HG03565 (cell line): ENCODE data around the gene LRP8.

Experiments used
- ATAC-seq: cut with Tn5 transposase; IDR thresholded peaks from one replicate; pipeline ENCODE4 v1.9.1; 2021; ENCODE audit warnings: mild to moderate bottlenecking, moderate library complexity; ENCODE audit not compliant: unreplicated experiment

The LRP8 gene

DNA sequence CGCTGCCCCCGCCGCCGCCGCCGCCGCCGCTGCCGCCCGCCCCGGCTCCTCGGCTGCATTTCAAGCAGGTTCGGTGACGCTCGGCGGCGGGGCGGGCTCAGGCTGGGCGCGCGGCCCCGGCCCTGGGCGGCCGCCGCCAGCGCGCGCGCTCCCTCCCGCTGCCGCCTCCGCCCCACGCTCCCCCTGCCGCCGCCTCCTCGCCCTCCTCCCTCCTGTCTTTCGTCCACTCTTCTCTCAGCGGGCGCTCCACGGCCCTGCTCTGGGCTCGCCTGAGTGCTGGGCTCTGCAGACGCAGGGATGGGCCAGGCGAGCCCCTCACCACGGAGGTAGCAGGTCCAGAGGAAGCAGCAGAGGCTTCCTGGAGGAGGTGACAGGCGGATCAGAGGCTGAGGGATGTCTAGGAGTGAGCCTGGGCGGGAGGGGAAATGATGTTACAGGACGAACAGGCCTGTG, at the start of gene LRP8:
Gene LRP8 (minus strand): TSS at position 62 of the 453 bp plus-strand sequence. CDS start 158 bp downstream, outside the sequence.
- ATAC-seq = no peak

DNA sequence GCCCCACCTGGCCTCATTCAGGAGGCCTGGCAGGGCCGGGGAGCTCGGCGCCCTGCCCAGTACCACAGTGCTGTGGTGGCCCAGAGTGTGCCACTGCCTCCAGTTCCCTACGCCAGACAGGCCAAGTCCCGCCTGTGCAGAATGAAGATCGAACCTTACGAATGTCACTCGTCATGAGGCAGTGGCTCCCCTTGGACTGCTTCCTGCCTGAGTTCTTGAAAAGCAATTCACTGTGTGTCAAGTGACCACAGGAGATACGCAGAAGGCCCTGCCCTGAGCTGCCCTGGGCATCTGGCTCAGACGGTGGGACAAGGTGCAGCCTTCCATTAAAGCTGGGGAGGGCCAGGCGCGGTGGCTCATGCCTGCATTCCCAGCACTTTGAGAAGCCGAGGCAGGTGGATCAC, 49.6 kb upstream of the LRP8 start:
- ATAC-seq = no peak

DNA sequence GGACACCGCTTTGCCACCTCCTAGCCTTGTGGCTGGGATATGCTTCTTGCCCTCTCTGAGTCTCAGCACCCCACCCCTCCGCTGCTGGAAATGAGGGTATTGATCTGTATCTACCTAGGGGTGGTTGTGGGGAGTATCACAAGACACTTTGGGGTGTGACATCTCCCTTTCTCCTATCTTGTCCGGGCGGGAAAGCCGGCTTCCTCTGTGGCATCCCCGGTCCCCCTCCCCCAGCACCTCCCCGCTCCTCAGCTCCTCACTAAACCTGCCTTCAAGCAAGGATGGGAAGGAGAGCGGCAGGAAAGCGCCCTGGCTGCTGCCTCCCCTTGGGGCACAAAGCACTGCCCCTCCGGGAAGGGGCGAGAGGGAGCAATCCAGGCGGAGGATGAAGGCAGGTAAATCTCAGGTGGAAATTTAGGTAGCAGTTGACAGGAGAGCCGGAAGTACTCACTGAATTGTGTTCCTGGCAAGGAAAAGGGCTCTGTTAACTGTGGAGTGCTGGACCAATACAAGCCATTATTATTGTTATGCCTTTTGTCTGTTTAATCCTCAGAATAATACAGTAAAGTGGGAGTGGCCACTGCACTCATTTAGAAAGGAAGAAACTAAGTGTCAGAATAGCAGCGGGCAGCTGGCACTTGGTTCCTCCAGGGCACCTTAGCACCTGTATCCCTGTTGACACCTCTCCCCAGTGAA, 49.0 kb upstream of the LRP8 start:
- ATAC-seq = no peak

DNA sequence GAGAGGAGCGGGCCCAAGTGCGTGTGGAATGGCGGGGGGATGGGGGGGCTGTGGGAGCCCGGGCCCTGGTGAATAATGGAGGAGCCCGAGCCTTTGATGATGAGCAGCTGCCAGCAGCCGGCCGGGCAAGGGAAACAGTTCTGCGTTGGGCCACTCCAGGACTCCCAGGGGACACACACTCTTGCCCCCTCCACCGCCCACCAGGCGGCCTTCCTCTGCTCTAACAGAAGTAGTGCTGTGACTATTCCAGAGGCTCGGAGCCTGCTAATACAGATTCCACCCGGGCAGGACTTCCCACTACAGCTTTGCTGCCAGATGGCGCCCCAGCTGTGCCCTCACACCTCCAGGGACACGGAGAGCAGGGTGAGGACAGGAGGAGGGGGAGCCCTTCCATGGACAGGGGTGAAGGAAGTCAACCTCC, 48.2 kb upstream of the LRP8 start:
- no peak for ATAC-seq

DNA sequence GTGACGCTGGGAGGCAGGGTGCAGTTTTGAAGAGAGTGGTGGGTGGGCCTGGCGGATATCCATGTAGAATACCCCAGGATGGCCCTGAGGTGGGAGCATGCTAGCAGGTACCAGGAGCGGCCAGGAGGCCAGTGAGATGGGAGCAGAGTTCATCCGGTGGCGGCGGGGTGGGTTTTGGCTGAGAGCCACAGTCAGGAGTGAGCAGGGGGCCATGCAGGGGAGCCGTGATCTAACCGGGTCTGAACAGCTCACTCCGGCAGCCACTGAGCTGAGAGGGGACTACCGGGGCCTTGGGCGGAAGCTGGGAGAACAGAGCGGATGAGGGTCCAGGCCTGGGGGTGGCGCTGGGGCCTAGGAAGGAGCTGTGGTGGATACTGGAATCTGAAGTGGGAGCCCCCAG, 47.6 kb upstream of the LRP8 start:
- ATAC-seq = no peak

DNA sequence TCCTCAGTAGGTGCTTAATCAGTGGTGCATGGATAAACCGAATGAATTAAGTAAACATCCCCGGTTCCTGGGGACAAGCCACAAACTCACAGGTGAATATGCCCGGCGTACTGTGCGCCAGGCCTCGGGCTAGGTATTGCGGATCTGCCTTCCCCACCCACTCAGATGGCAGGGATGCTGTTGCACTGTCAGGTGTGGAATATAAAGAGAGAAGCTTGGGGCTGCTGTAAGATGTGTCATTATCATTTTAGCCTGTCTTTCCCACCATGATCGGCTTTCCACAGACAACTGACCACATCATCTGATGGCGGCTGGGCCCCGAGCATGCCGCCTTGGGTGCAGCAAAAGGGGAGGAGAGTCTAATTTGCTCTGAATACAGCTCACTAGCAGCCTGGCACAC, 45.4 kb upstream of the LRP8 start:
- ATAC-seq = no peak

DNA sequence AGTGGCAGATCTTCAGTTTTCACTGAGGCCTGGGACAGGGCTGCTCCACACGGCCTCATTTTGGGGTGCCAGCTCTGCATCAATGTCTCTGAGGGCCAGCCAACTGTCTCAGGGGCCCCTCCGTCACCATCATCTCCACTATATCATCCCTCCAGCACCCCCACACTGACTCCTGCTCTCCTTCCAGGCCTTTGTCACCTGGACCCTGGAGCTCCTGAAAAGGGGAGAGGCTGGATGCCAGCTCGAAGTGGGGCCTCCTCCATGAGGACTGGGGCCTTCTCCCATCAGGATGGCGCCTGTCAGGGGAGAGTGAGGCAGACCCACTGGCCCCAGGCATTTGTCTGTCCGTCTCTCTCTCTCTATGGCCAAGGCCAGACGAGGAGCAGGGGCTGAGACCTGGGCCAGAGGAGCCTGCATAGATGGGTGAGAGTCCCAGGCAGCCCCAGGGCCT, 44.7 kb upstream of the LRP8 start:
- no peak for ATAC-seq

DNA sequence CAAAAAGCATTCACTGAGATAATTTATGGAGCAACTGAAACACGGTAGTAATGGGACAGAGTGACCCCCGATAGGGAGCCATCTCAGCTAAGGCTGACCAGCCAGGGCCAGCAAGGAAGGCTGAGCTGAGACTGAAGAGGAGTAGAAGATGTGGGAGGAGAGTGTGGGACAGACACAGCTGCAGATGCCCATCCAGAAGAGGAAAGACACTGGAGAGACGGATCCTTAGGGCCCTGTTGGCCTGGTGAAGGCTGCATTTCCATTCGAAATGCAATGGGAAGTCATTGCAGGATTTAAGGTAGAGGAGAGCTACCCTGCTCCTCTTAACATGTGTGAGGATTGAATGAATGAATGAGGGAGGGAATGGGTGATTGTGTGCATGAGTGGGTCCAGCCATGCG, 44.0 kb upstream of the LRP8 start:
- ATAC-seq = no peak

DNA sequence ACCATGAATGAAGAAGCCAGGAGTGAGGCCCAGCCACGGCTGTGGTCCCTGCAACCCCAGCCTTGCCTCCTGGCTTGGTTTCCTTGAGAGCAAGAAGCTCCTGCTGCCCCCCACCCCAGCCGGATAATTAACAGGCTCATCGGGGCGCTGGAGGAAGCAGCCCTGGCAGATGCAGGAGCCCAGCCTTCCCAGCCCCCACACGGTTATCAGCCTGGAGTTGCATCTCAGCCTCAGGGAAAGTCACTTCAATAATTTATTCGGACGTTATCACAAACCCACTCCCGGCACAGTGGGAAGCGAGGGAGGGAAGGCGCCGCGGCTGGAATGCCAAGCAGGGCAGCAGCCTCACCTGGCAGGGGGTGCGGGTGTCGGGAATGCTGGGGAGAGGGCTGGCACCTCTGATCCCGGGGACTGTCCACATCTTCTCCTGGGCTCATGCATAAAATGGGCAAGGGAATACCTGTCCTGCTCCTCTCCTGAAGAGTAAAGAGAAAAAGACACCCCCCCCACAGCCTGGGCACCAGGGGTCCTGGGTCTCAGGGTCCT, 43.3 kb upstream of the LRP8 start:
- ATAC-seq = no peak

DNA sequence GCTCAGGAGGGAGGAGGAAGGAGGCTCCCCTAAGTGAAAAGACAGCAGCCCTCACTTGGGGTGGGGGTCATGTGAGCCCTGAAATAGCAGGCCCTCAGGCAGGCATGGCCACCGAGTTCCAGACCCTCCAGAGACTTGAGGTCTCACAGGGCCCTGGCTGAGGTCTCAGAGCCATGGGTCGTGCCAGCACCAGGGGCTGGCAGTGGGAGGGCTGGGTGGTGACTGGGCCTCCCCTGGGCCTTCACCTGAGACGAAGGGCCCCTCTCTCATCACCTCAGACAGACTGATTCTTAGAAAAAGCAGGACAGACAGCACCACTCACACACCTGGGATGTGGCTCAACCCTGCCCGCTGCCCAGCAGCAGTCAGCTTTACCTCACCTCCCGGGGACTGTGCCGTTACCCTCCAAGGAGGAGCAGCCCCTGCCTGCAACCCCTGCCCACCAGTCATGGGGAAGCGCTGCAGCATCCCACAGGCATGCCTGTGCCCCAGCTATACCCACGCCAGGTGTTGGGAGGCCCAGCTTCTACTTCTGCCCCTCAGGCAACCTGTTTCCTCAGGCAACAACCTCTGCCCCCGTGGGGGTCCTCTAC, 42.6 kb upstream of the LRP8 start:
- ATAC-seq = no peak

DNA sequence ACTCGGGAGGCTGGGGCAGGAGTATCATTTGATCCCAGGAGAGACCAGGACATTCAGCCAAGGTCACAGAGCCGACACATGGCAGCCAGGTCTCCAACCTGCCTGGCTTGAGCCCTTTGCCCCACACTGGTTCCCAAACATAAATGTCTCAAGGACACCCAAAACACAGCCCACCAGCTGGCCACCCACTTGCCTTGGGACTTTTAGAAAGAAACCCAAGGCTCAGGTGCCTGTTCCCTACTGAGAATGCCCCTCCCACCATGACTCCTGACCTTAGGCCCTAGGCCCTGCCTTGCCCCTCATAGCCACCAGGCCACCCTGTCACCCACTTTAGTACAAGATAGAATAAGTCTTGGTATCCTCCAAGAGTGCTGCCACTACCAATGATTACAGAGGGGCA, 41.9 kb upstream of the LRP8 start:
- no peak for ATAC-seq

DNA sequence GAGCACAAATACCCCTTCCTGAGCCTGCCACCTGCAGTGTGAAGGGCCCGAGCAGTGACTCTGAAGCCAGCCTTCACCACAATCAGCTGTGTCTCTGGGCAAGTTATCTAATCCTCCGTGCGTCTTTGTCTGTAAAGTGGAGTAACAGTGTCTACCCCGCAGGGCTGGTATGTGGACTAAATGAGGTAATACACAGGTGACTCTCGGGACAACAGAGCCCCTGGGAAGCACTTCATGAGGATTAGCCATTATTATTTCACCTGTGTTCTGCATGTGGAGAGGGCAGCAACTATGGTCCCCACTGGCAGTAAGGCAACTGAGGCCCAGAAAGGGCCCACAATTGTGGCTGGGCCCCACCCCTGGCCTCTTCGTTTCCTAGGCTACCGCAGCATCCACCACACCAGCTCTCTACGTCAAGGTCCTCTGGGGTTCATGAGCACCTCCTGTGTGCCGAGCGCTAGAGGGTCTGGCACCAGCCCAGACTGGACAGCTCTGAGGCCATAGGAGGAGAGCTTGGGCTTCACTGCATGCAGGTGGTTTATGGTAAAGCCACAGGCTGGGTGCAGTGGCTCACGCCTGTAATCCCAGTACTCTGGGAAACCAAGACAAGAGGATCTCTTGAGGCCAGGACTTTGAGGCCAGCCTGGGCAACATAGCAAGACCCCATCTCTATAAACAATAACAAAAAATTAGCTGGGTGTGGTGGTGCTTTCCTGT, 41.3 kb upstream of the LRP8 start:
- ATAC-seq = no peak

DNA sequence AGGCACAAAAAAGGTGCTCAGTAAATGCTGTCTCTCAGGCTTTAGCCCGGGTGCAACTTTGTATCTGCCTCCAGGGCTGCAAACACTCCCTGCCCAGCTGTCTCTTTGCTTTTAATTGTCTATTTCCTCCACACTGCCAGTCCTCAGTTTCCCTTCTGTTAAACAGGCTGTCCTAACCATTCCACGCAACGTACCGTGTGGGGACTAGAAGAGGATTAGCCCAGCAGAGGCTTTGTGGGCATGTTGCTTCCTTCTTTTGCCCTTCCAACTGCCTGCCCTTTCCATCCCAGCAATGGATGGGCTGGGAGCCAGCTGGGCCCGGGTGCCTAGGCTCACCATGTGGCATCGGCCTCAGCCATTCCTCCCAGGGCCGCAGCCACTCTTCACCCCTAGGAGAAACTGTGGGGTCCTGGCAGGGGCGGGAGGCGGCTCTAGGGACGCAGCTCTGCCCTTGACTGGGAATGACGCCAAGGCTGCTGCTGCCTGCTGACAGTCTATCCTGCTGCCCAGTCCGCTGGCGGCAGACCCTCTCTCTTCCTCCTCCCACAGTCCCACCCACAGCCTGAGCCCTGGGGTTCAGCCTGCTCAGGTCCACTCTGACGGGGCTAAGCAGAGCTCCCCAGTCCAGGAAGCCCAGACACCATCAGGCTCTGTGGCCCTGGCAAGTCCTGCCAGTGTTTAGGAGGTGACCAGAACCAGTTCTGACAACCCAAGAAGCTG, 40.6 kb upstream of the LRP8 start:
- no peak for ATAC-seq

DNA sequence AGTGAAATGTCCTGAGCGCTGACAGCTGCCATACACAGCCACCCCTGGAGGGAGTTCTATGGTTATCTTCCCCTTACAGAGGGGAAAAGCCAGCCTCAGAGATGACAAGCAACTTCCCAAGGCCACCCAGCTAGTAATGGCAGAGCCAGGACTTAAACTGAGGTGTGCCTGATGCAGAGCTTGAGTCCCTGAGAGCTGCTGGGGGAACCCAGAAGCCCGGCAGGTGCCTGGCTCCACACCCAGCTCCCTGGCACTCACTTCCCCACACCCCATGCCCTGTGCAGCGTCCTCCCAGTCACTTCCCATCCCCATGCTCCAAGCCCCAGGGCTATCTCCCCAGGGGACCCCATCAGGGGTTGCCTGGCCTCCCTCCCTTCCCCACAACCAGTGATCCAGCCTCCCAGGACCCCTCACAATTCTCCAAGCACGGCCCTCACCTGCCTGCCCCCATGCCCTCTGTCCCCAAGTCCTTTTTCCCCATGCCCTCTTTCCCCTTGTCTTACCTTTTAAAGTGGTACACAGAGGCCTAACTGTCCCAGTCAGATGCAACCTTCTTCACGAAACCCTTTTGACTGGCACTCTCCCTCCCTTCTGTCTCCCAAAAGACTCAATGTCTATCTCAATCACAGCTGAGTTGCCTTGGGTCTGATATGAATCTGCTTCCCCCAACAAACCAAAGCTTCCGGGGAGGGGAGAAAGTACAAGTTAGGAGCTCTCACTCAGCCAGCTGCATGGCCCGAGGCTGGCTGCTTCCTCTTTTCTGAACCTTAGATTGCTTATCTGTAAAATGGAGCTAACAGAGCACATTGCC, 39.8 kb upstream of the LRP8 start:
- ATAC-seq = peak; percentile 91

DNA sequence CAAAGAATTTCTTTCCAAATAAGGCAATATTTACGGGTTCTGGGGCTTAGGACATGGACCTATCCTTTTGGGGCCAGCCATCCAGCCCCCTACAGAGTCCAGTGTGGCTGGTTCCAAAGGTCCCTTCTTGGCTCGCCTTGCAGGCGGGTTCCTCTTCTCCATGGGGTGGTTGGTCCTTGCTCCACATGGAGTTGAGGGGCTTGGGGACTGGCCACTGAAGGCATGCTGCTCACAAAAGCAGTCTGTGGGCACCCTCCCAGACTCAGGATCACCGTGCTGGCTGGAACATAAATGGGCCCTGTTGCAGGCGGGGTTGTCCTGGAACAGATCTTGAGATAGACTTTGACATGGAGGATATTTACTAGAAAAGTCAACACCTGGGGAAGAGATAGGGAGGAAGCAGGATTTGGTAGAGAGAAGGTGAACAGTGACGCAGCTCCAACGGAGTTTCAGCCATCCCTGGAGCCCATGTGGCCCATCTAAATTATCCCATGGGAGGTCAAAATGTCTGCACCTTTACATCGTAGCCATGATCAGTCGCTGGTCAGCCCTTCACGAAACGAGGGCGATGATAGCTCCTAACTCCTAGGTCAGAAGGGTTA, 39.1 kb upstream of the LRP8 start:
- ATAC-seq = no peak

DNA sequence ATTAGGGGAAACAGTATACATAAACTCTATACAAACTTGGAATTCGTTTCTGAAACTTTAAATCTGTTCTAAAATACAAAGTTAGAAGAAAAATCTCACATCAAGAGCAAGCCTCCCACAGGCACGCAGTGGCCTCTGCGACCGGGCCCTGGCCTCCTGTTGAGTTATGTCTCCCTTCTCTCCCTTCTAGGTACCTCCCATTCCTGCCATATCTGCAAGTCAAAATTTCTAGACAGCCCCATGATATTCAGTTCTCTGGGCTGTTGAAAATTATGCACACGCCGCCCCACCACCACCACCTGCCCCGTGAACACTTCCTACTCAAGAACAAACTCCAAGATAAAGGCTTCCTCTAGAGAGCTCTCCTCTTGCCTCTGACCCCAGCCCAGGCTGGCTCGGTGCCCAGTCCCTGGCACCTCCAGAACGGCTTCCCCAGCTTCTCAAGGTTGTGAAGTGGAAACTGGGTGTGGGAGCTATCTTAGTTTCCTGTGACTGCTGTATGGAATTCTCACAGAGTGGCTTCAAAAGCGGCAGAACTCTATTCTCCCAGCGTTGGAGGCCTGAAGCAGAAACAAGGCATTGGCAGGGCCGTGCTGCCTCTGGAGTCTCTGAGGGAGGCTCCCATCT, 37.7 kb upstream of the LRP8 start:
- ATAC-seq = no peak

DNA sequence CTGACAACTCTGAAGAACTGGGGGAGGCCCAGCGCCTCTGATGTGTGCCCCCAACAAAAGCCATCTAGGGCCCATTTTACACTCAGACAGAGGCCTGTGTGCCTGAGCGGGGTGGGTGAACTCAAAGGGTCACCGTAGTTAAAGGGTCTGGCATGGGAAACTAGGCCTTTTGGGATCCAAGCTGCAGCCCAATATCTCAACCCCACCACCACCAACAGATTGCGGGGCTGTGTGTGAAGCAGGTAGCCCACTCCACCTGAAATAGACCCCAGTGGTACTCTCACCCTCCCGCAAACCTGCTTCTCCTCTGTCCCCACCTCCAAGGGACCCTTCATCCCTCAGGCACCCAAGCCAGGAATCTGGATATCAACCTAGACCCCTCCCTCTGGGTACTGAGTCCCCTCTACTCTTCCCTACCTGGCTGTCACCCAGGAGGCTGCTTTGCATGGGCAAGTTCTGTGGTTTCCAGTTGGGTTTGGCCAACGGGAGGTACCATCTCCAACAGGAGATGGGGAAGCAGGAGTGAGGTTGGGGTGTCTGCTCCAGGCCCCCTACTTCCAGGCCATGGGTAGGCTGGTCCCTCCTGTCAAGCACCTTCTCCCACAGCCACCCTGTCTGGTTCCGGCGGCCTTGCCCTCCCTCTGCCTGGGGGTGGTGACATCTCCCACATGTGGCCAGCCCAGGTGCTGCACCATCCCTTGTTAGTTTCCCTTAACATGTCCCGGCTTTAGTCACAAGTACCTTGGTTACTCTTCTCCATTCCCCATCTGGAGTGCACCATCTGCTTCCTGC, 35.2 kb upstream of the LRP8 start:
- ATAC-seq = no peak

DNA sequence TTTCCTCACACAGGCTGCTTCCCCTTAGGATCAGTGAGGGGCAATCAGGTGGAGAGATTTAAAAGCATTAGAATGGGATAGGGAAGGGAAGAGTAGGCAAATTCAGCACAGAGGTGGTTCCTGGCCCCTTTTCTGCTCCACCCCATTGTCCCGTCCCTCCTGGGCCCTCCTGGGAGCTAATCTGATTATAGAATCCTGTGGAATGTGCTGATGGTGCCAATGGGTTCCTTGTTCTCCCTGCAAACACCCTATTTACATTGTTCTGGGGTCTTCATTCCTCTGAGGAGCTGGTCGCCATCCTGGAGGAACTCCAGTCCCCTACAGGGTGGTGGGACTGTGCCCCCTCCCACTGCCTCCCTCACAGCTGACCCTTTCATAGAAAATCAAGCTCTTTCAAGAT, 34.4 kb upstream of the LRP8 start:
- ATAC-seq = no peak

DNA sequence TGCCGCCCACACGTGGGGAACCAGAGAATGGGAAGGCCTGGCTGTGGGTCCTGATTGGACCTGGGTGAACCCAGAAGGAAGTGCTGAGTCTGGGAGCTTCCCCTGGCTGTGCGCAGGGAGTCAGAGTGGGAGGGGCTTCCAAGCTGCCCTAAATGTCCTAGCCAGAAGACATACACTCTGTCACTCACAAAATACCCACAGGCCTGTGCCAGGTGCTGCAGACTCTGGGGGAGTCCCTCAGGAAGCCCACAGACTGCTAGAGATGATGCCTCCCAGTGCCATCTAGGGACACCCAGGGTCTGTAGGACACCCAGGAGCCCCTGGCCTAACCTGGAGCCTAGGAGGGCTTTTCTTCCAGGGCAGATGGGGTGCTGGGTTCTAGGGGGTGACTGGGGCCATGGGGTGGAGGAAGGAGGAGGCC, 33.7 kb upstream of the LRP8 start:
- ATAC-seq = no peak
